ENCODE data around the gene PRR33. TPM values are rescaled to one million over a fixed set of nuclear protein-coding genes. Genes with fewer than 3 reads are reported as not detected.

Gene PRR33
- total RNA-seq, 1 donor = not detected

DNA sequence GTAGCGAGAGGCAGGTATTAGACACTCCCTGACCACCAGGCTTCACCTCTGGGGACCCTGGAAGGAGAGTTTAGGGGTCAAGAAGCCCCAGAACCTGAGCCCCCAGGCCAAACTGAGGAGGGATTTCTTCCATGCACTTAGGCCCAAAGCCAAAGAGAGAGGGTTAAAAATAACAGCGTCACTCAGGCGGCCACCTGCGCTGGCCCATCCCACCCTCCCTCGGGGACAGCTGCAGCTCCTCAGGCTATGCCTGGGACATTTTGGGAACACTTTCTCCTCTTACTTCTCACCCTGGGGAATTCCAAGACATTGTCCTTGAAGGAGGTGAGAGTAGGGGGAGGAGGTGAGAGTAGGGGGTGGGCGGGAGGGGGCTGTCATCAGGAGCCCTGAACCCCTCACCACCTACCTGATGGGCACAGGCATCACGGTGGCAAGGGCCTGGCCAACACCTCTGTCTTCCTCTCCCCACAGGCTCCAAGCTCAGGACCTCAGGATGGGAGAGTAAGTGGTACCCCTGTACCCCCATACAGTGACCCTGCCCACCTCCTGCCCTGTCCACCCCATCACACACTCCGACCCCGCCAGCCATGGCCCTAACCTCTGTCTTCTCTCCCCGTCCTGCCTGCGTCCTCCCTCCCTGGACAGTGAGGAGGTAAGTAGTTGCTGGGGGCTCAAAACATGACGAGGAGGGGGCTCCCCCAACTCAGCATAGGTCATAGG is 52.3 kb downstream of the PRR33 start:
- TF ChIP-seq, protein P1, sequence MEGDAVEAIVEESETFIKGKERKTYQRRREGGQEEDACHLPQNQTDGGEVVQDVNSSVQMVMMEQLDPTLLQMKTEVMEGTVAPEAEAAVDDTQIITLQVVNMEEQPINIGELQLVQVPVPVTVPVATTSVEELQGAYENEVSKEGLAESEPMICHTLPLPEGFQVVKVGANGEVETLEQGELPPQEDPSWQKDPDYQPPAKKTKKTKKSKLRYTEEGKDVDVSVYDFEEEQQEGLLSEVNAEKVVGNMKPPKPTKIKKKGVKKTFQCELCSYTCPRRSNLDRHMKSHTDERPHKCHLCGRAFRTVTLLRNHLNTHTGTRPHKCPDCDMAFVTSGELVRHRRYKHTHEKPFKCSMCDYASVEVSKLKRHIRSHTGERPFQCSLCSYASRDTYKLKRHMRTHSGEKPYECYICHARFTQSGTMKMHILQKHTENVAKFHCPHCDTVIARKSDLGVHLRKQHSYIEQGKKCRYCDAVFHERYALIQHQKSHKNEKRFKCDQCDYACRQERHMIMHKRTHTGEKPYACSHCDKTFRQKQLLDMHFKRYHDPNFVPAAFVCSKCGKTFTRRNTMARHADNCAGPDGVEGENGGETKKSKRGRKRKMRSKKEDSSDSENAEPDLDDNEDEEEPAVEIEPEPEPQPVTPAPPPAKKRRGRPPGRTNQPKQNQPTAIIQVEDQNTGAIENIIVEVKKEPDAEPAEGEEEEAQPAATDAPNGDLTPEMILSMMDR (IDR thresholded peaks at IDR 0.05; ENCODE audit: insufficient read depth, low read length) = no peak

DNA sequence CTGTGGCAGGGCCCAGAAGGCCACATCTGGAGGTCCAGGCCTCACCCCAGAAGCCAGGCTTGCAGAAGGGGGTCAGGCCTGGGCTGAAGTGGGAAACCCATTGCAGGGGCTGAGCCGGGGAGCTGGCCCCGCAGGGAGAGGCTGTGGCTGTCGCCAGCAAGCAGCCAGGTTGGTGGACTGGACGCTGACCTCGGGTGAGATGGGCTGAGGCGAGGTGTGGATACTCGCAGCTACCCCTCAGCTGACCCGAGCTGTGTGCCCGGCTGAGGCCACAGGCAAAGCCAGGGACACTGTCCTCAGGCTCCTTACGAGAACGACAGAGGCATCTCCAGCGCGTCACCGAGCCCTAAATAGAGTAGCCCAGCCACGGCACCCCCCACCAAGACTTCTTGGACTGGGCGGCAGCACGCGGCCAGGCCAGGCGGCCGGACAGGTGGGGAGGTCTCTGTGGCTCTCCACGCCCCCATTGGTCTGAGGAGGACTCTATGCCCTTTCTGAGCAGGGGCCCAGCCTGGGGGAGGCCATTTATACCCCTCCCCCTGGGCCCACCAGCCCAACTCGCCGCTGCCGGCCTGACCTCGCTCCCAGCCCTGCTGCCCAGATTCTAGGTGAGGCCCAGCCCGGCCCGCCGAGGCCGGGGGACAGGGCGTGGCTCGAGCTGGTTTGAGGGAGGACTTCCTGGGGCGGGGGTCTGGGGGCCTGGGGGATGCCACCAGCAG is 53.1 kb downstream of the PRR33 start, which contains the start of gene TNNI2:
TNNI2 (plus strand) TSS at position 556 of the 719 bp plus-strand sequence. CDS start 716 bp downstream, outside the sequence.
- TF ChIP-seq, protein P1 (IDR thresholded peaks at IDR 0.05; ENCODE audit: insufficient read depth, low read length) = no peak
- DNase-seq (ENCODE audit: low read depth) = no peak
- no peak within 1 kb of the TSS for H3K4me3 ChIP-seq (ENCODE audit: low read depth, low read length)

More for the DNA sequence above, 52.3 kb downstream of the PRR33 start:
- H3K4me3 ChIP-seq (ENCODE audit: low read depth, low read length) = no peak overlapping the region
- no peak for DNase-seq (ENCODE audit: low read depth)

Small RNA genes lying within 50 kb of the gene (small RNA-seq; reads per million reads assigned to genes)
- gene AC051649.1 (not detected), gene MIR4298 (not detected)

Other genes with a start within 250 kb of the PRR33 start
- not detected in 2 replicates for gene KRTAP5-6, start 194.7 kb downstream of the PRR33 start, total RNA-seq (ENCODE audit: low replicate concordance)
- 2.2 and 5.9 TPM in 2 replicates for gene IFITM10, start 141.3 kb downstream of the PRR33 start, total RNA-seq (ENCODE audit: low replicate concordance)
- gene CTSD, start 128.0 kb downstream of the PRR33 start, total RNA-seq (ENCODE audit: low replicate concordance) = 184 and 221 TPM in 2 replicates
- gene SYT8, start 56.9 kb downstream of the PRR33 start, total RNA-seq (ENCODE audit: low replicate concordance) = 0.82 TPM in 1 of 2 replicates, not detected in the other
- gene TNNI2, start 52.9 kb downstream of the PRR33 start, total RNA-seq (ENCODE audit: low replicate concordance) = not detected in 2 replicates
- gene LSP1, start 38.8 kb downstream of the PRR33 start, total RNA-seq (ENCODE audit: low replicate concordance) = 18.7 and 40.2 TPM in 2 replicates
- 0.81 and 6.5 TPM in 2 replicates for gene TNNT3, start 27.8 kb upstream of the PRR33 start, total RNA-seq (ENCODE audit: low replicate concordance)
- gene MRPL23, start 55.4 kb upstream of the PRR33 start, total RNA-seq (ENCODE audit: low replicate concordance) = 55.2 and 84.3 TPM in 2 replicates
- gene H19, start 105.9 kb upstream of the PRR33 start, total RNA-seq (ENCODE audit: low replicate concordance) = 80.9 and 1,460 TPM in 2 replicates
- 3.3 and 4.2 TPM in 2 replicates for gene IGF2, start 247.5 kb upstream of the PRR33 start, total RNA-seq (ENCODE audit: low replicate concordance)

All from fibroblast of the aortic adventitia (primary cell).